ENCODE results near the gene WDR27. TPM values are rescaled to one million over a fixed set of nuclear protein-coding genes. Genes with fewer than 3 reads are reported as not detected.

Gene WDR27
- total and polyA plus RNA-seq, 12 donors = 6.0 to 66.7 (median 27.7) TPM

GRCh38 chr6:169623975-169624374 is 77.9 kb downstream of the WDR27 start:
- no peak overlapping the region for H3K27ac ChIP-seq

GRCh38 chr6:169623343-169623742 is 78.5 kb downstream of the WDR27 start:
- Histone ChIP-seq H3K27ac (no peak overlapping the region), H3K4me1 (replicated peaks in 1 of 2) (no peaks in the 10 kb centered on the region), H3K4me3 (no peak overlapping the region), H3K27me3 (no peaks in the 10 kb centered on the region), H3K9me3 (replicated peaks in 1 of 3) (no peaks in the 10 kb centered on the region), H3K36me3 (replicated peaks in 1 of 2) (no peaks in the 10 kb centered on the region)
- DNase-seq = no peak
- WGBS, 4 donors = 91 to 99% (median 94%) methylated on average over 7 of the region's 7 CpGs
- intact Hi-C loops (cut with DNase I) = no loop called here
- TF ChIP-seq CTCF (IDR thresholded peaks at IDR 0.05) (no peak), POLR2A (IDR thresholded peaks at IDR 0.05) (no peak)

More at GRCh38 chr6:169623975-169624374, 77.9 kb downstream of the WDR27 start:
- Histone ChIP-seq H3K4me3 (no peak overlapping the region), H3K4me1 (replicated peaks in 1 of 2) (no peaks in the 10 kb centered on the region), H3K9me3 (replicated peaks in 1 of 3) (no peaks in the 10 kb centered on the region), H3K36me3 (replicated peaks in 1 of 2) (no peaks in the 10 kb centered on the region), H3K27me3 (no peaks in the 10 kb centered on the region)
- intact Hi-C loops (cut with DNase I) = no loop called here
- DNase-seq = no peak
- WGBS, 4 donors = 94 to 98% (median 97%) methylated on average over 22 of the region's 22 CpGs
- no peak for TF ChIP-seq POLR2A (IDR thresholded peaks at IDR 0.05)
- no peak for TF ChIP-seq CTCF (IDR thresholded peaks at IDR 0.05)

GRCh38 chr6:169622618-169623017 is 79.2 kb downstream of the WDR27 start:
- Histone ChIP-seq H3K9me3 (replicated peaks in 1 of 3) (no peaks in the 10 kb centered on the region), H3K36me3 (replicated peaks in 1 of 2) (no peaks in the 10 kb centered on the region), H3K27me3 (no peaks in the 10 kb centered on the region), H3K4me3 (no peak overlapping the region), H3K27ac (no peak overlapping the region), H3K4me1 (replicated peaks in 1 of 2) (no peaks in the 10 kb centered on the region)
- no peak for DNase-seq
- 83 to 89% (median 85%) methylated on average over 6 of the region's 6 CpGs for WGBS, 4 donors
- intact Hi-C loops (cut with DNase I) = no loop called here
- TF ChIP-seq POLR2A (IDR thresholded peaks at IDR 0.05) (no peak), CTCF (IDR thresholded peaks at IDR 0.05) (no peak)

- no peaks in the 10 kb centered on the region for H3K36me3 ChIP-seq (replicated peaks in 1 of 2)
- no peak overlapping the region for H3K27ac ChIP-seq
- intact Hi-C loops (cut with DNase I) = no loop called here
- DNase-seq = no peak
- no peak for TF ChIP-seq POLR2A (IDR thresholded peaks at IDR 0.05)
- no peak for TF ChIP-seq CTCF (IDR thresholded peaks at IDR 0.05)
- H3K4me1 ChIP-seq (replicated peaks in 1 of 2) = no peaks in the 10 kb centered on the region
- H3K9me3 ChIP-seq (replicated peaks in 1 of 3) = no peaks in the 10 kb centered on the region
- 81 to 92% (median 84%) methylated on average over 13 of the region's 13 CpGs for WGBS, 4 donors
- H3K27me3 ChIP-seq = no peaks in the 10 kb centered on the region
- no peak overlapping the region for H3K4me3 ChIP-seq
Observed at GRCh38 chr6:169621311-169621710, 80.5 kb downstream of the WDR27 start.
